K562 (cell line): ENCODE measurements around the gene FOXB2. TPM values are rescaled to one million over a fixed set of nuclear protein-coding genes. Genes with fewer than 3 reads are reported as not detected.

Experiments used
- ATAC-seq: fragments of 200-7000 bp; cut with Tn5 transposase; 3 replicates; pipeline ENCODE4 v1.9.1; 2020; ENCODE audit warnings: moderate library complexity
- BruUV-seq: library from RNA; stranded (reverse); fragments of 400-500 nt; replicated peaks from 2 replicates; lab custom pipeline; 2021; lab: Mats Ljungman, UMichigan
- CTCF ChIA-PET: fragments of 300-600 bp; formaldehyde crosslinking; extraction: SDS; loops from one replicate; lab custom pipeline; 2021; ENCODE audit warnings: low intra/inter-chr PET ratio; lab: Yijun Ruan, JAX
- POLR2A ChIA-PET: fragments of 300-600, 350-650 bp; sonication (Branson Sonifier 250); formaldehyde crosslinking; extraction: SDS; loops from one replicate; lab custom pipeline; 2021; ENCODE audit warnings: antibody characterized with exemption, inconsistent platforms; lab: Yijun Ruan, JAX
- DNase-seq, 4 experiments: peaks; one replicate each; pipeline versions ENCODE4 v3.0.0 to v3.0.0-alpha.2; 2011 to 2018; ENCODE audit warnings: low spot score in 3 of 4, mixed read lengths in 3 of 4; ENCODE audit errors: extremely low read depth in 1 of 4
- FAIRE-seq: peaks from 2 replicates; lab custom pipeline; 2011; peaks lifted over from hg19 to GRCh38; lab: Jason Lieb, UNC
- H2AFZ ChIP-seq: 2 replicates; pipeline ENCODE4 v1.6.0; 2011; ENCODE audit warnings: low read depth, low read length, control low read depth, inconsistent platforms
- H3K27ac ChIP-seq: fragments of 200-600 bp; 3 replicates; pipeline ENCODE4 v1.8.0; 2011; ENCODE audit warnings: low read depth, mild to moderate bottlenecking, control low read depth, inconsistent platforms, low read length, moderate library complexity, mixed read lengths; ENCODE audit errors: extremely low read depth
- H3K27me3 ChIP-seq, 2 experiments: fragments of 300-600 bp in 1 of 2; 2 replicates in 1 of 2; 3 replicates in 1 of 2; pipeline versions ENCODE4 v1.6.0 to v1.8.0; 2011; ENCODE audit warnings: inconsistent platforms in 2 of 2, low read length in 2 of 2, mild to moderate bottlenecking in 1 of 2, mixed read lengths in 1 of 2, moderate library complexity in 1 of 2; ENCODE audit not compliant: control insufficient read depth in 2 of 2, insufficient read depth in 2 of 2
- H3K36me3 ChIP-seq: fragments of 300-600 bp; 3 replicates; pipeline ENCODE4 v1.8.0; 2011; ENCODE audit warnings: mild to moderate bottlenecking, low read length, inconsistent platforms; ENCODE audit not compliant: control insufficient read depth, insufficient read depth
- H3K4me1 ChIP-seq, 2 experiments: fragments of 200-600 bp in 1 of 2; replicated peaks in 1 of 2; 2 replicates in 1 of 2; 3 replicates in 1 of 2; pipeline versions ENCODE4 v1.5.1 to v1.8.0; 2011; ENCODE audit warnings: inconsistent platforms in 2 of 2, low read length in 2 of 2, mild to moderate bottlenecking in 1 of 2, mixed read lengths in 1 of 2, moderate library complexity in 1 of 2; ENCODE audit not compliant: control insufficient read depth in 2 of 2, insufficient read depth in 2 of 2
- H3K4me2 ChIP-seq: 2 replicates; pipeline ENCODE4 v1.6.1; 2011; ENCODE audit warnings: low read length, control low read depth, inconsistent platforms, mixed read lengths; ENCODE audit not compliant: insufficient read depth
- H3K4me3 ChIP-seq: fragments of 200-600 bp; sonication (generic), shearing (Covaris generic); 2 replicates; pipeline ENCODE4 v1.5.1; 2016; ENCODE audit warnings: control low read depth, inconsistent platforms
- H3K79me2 ChIP-seq: fragments of 200-600 bp; 3 replicates; pipeline ENCODE4 v1.8.0; 2011; ENCODE audit warnings: low read length, inconsistent platforms; ENCODE audit not compliant: control insufficient read depth, insufficient read depth
- H3K9ac ChIP-seq, 2 experiments: 2 replicates each; pipeline versions ENCODE4 v1.6.0 to v1.6.1; 2011; ENCODE audit warnings: low read depth in 2 of 2, low read length in 2 of 2, control low read depth in 1 of 2, inconsistent platforms in 1 of 2, mild to moderate bottlenecking in 1 of 2, mixed read lengths in 1 of 2; ENCODE audit not compliant: insufficient read depth in 1 of 2
- H3K9me1 ChIP-seq: one replicate; pipeline ENCODE4 v1.6.0; 2011; ENCODE audit warnings: inconsistent platforms, mild to moderate bottlenecking, low read length, moderate library complexity; ENCODE audit not compliant: control insufficient read depth, insufficient read depth
- H3K9me3 ChIP-seq: replicated peaks from 2 replicates; pipeline ENCODE4 v1.5.1; 2011; ENCODE audit warnings: low read depth, low read length, inconsistent platforms; ENCODE audit not compliant: control insufficient read depth, insufficient read depth
- H4K20me1 ChIP-seq: replicated peaks from 2 replicates; pipeline ENCODE4 v1.6.1; 2011; ENCODE audit warnings: low read length, inconsistent platforms, mixed read lengths; ENCODE audit not compliant: control insufficient read depth, insufficient read depth
- CBFA2T2 ChIP-seq: fragments of 450-650 bp; conservative IDR thresholded peaks from 2 replicates; pipeline ENCODE4 v1.6.1; 2017; ENCODE audit warnings: mild to moderate bottlenecking
- MECOM ChIP-seq: fragments of 250-450 bp; sonication (Bioruptor Pico); IDR thresholded peaks from 2 replicates; pipeline ENCODE4 v1.8.0; 2022; ENCODE audit warnings: inconsistent platforms
- MTA2 ChIP-seq: fragments of 450-650 bp; IDR thresholded peaks from 2 replicates; pipeline ENCODE4 v1.6.1; 2016; ENCODE audit warnings: low read depth
- NCOA6 ChIP-seq: fragments of 450-650 bp; IDR thresholded peaks from 2 replicates; pipeline ENCODE4 v1.6.1; 2017; ENCODE audit warnings: mild to moderate bottlenecking
- SRSF3 ChIP-seq: fragments of 200-400 bp; formaldehyde crosslinking; IDR thresholded peaks from 2 replicates; pipeline ENCODE4 v1.6.1; 2016; ENCODE audit warnings: mild to moderate bottlenecking, low read length, moderate library complexity; ENCODE audit not compliant: insufficient read depth
- SRSF7 ChIP-seq: fragments of 200-400 bp; formaldehyde crosslinking; optimal IDR thresholded peaks from 2 replicates; pipeline ENCODE3; 2017; ENCODE audit warnings: mild to moderate bottlenecking, low read depth, low read length
- SRSF9 ChIP-seq: fragments of 200-400 bp; formaldehyde crosslinking; IDR thresholded peaks from 2 replicates; pipeline ENCODE4 v1.6.1; 2017; ENCODE audit warnings: low read depth, low read length, borderline replicate concordance
- WGBS: fragments of 100-300 bp; shearing (Covaris generic); methylation state at CpG from one replicate; pipeline ENCODE4 v1.1.6; 2016; ENCODE audit warnings: low coverage, mixed read lengths; ENCODE audit not compliant: insufficient coverage; ENCODE audit errors: missing lambda C conversion rate; 5-methylcytosine and 5-hydroxymethylcytosine counted together
- in situ Hi-C: fragments of 300-500 bp; cut with MboI; formaldehyde crosslinking; loops from 4 replicates; pipeline ENCODE4 v1.15.0; 2018; ENCODE audit warnings: inconsistent platforms, mixed read lengths
- intact Hi-C: fragments of 100-400 bp; cut with micrococcal nuclease; formaldehyde crosslinking; loops from 2 replicates; pipeline ENCODE4 v1.14.2; 2022
- polyA plus RNA-seq, 8 experiments: library from polyadenylated mRNA; depleted of rRNA in 4 of 8; stranded (reverse) in 5 of 8; unstranded in 3 of 8; fragments of >200 nt; fragmentation: Nextera tagmentation in 2 of 8; fragmentation: Illumina TruSeq in 1 of 8; extraction: Ambion mirVana in 2 of 8; extraction: Trizol in 1 of 8; gene quantifications; 2 replicates each; pipeline versions ENCODE4 v1.2.1 to v1.2.3, GENCODE V29; 2011 to 2014; ENCODE audit warnings: inconsistent platforms in 1 of 8, missing spikeins in 1 of 8
- total RNA-seq, 7 experiments: library from RNA; depleted of rRNA in 6 of 7; stranded (reverse); fragments of >200 nt in 6 of 7; fragmentation: Illumina TruSeq in 2 of 7; extraction: Trizol in 2 of 7; gene quantifications; 2 replicates each; pipeline versions ENCODE4 v1.2.1 to v1.2.3, GENCODE V29; 2011 to 2021; ENCODE audit warnings: low replicate concordance in 1 of 7
- TF ChIP-seq, protein P1 (sequence below), 2 experiments: fragments of 450-650 bp in 1 of 2; sonication (generic) in 1 of 2; formaldehyde crosslinking in 1 of 2; IDR thresholded peaks in 1 of 2; conservative IDR thresholded peaks in 1 of 2; 2 replicates each; pipeline versions ENCODE4 v1.6.1 to v1.8.1; 2016 to 2023; ENCODE audit warnings: mild to moderate bottlenecking in 2 of 2, moderate library complexity in 2 of 2, inconsistent platforms in 1 of 2, missing genetic modification reagents in 1 of 2
- TF ChIP-seq, protein P2 (sequence below): fragments of 450-650 bp; IDR thresholded peaks from 2 replicates; pipeline ENCODE4 v1.6.1; 2018; ENCODE audit warnings: mild to moderate bottlenecking, low read depth; ENCODE audit not compliant: partially characterized antibody

Gene FOXB2
- total and polyA plus RNA-seq, 9 of the 15 experiments (the other 6 are each of a cell fraction or from before 2014, with no cell fraction given): not detected

- Histone ChIP-seq H3K4me2 (no peak overlapping the region), H4K20me1 (no peaks in the 10 kb centered on the region), H3K4me3 (no peak overlapping the region), H3K36me3 (no peaks in the 10 kb centered on the region), H3K9me3 (no peaks in the 10 kb centered on the region), H3K27me3 (peaks cover 0 to 64% of the 10 kb centered on the region in 2 experiments; a peak in 2 of 5 replicates), H3K79me2 (no peaks in the 10 kb centered on the region), H2AFZ (no peak overlapping the region), H3K27ac (no peak overlapping the region), H3K9me1 (no peaks in the 10 kb centered on the region), H3K9ac (no peak overlapping the region), H3K4me1 (no peaks in the 10 kb centered on the region; a peak in 2 of 5 replicates)
- BruUV-seq: no TSS peak
- WGBS: 87% methylated on average over 3 of the region's 58 CpGs
- DNase-seq (no peak), FAIRE-seq (no peak), ATAC-seq (no peak)
- TF ChIP-seq MTA2 (no peak), SRSF9 (no peak), SRSF3 (no peak), SRSF7 (no peak), NCOA6 (no peak), CBFA2T2 (no peak), MECOM (CRISPR knock-in tag) (no peak)
- TF ChIP-seq, protein P1, sequence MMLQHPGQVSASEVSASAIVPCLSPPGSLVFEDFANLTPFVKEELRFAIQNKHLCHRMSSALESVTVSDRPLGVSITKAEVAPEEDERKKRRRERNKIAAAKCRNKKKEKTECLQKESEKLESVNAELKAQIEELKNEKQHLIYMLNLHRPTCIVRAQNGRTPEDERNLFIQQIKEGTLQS (IDR thresholded peaks at IDR 0.05): no peak
- TF ChIP-seq, protein P1 (CRISPR knock-in tag; conservative IDR thresholded peaks at IDR 0.05): no peak
- TF ChIP-seq, protein P2, sequence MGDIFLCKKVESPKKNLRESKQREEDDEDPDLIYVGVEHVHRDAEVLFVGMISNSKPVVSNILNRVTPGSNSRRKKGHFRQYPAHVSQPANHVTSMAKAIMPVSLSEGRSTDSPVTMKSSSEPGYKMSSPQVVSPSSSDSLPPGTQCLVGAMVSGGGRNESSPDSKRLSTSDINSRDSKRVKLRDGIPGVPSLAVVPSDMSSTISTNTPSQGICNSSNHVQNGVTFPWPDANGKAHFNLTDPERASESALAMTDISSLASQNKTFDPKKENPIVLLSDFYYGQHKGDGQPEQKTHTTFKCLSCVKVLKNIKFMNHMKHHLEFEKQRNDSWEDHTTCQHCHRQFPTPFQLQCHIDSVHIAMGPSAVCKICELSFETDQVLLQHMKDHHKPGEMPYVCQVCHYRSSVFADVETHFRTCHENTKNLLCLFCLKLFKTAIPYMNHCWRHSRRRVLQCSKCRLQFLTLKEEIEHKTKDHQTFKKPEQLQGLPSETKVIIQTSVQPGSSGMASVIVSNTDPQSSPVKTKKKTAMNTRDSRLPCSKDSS: no peak
- in situ Hi-C loops: no loop called here
- ChIA-PET CTCF (no interaction called here), POLR2A (interaction anchor here (0.5 kb wide), 1 partner anchor 120 kb away, joined by 3 read pairs; no protein-coding TSS in a partner anchor)
- intact Hi-C loops: no loop called here
Observed at GRCh38 chr9:77019926-77020412, 514 bp downstream of the FOXB2 start.
